NCI-H446 (cell line): ENCODE measurements around the gene EPB41L3.
"Not testable (repeated sequence)": the region's sequence is repeated elsewhere in the genome, so short reads cannot be mapped to it uniquely, and the experiment has no call there.

Experiments used
- DNase-seq, 2 experiments: peaks; one replicate each; lab custom pipeline; 2025; lab: John Stamatoyannopoulos, UW

Gene EPB41L3

GRCh38 chr18:5530629-5531178 is 13.1 kb downstream of the EPB41L3 start:
- DNase-seq, result no peak

DNA sequence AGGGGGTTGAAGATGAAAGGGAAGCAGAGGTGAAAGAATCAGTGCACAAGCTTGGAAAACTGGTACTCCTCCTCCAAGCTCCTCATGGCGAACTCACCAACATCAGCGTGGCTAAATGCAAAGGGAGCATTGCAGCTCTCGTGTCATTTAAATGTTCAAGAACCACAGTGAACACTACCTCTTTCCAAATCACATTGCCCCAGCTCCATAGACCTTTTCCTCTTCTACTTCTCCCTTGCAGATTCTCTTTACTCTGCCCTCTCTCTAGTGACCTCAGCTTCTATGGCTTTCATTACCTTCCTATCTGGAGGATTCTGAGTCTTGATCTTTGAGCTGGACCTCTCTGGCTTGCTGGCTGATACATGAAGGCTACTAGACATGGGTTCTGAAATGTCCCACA is 14.3 kb downstream of the EPB41L3 start:
- DNase-seq, result no peak

- DNase-seq, result no peak
These were observed 16.2 kb downstream of the EPB41L3 start for GRCh38 chr18:5527603-5528002.

DNA sequence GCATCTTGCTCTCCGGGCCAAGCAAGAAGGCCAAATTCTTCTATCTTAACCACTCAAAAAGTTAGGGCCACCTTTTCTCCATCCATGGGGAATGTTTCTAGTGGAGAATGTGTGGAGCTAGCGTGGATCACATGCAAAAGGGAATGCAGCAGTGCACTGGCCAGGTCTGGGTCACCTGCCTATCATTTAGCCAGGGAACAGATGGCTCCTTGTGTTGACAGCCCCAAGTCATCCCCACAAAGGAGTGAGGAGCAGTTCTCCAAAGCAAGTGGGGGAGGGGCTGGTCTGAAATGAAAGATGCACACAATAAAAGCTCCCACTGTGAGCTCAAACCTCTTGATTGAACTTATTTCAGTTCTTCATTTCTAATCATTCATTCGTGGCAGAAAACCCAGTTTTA is 19.1 kb downstream of the EPB41L3 start:
- no peak for DNase-seq

GRCh38 chr18:5521000-5521399 is 22.8 kb downstream of the EPB41L3 start:
- DNase-seq, result no peak

- DNase-seq, result no peak
These were observed 23.3 kb downstream of the EPB41L3 start for GRCh38 chr18:5520464-5520863.

DNA sequence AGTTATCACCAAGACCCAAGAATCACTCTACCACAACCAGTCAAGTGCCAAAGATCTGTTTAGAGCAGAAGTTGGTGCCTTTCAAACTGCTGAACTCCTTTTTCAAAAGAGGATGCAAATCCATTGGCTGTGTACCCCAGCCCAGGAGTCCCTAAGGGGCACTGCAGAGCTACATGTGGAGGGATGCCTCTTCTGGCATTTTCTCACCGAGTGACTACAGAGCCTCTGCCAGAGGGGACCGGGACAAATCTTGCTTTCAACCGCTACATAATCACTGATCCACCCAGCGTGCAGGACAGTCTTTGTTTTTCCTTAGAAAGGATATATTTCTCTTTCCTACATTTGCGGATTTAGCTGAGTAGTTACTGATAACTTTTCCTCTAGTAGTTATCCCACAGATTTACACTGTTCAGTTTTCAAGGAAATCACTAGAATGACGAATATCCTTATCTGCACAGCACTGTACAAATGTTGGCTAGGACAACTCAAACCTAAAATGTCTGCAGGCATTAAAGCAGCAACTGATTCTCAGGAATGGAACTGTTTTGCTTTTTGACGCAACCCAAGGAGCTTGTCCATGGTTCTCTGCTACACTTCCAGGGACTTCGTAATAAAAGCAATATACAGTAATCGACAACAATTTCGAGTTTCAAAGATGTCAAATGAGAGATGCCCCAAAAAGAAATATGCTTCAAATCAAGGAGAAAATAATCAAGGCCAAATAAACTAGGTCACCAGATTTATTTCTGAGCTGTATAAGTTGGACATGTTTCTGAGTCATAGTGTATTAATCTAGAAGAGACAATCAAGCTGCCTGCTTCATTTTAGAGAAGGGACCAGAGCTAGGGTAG is 24.1 kb downstream of the EPB41L3 start:
- DNase-seq, result no peak

DNA sequence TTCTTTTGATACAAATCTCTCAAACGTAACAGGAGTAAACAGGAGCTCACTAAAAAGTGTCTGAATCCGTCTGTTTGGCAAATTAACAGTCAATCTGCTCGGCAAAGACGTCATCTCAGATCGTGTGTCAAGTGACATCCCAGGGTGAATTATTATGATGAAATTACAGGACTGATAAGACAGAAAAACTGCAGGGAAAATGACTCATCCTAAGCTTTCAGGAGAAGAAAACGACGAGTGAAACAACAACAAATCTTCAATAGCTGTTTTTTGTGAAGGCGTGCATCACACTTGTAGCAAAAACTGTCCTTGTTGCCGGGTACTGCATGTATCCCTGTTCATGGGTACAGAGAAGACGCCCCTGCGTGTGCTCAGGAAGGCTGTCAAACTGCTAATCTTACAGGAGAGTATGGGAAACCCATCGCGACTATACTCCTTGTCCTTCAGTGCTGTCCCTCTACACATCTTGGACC is 24.9 kb downstream of the EPB41L3 start:
- no peak for DNase-seq

DNA sequence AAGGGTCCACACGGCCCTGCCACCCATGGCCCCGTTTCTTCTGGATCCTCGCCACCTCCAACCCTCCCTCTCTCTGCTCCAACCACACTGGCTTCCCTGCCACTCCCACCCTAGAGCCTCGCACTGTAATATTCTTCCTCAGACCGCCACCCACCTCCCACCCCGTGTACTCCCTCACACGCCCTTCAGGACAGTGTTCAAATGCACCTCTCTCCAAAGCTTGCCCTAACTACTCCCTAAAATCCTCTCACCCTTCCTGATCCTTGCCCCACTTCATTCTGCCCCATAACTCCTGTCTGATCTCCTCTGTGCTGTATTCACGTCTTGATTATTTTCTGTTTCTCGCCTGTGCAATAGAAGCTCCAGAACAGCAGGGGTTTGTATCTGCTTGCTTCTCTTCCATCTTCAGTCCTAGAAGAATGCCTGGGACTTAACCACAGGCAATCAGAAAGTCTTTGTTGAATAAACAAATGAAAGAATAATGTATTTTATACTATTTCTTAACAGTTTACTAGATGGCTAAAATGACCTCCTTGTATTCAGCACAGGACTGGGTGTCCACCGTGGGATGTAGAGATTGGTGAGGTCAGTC is 25.5 kb downstream of the EPB41L3 start:
- DNase-seq, result no peak

GRCh38 chr18:5516841-5517240 is 27.0 kb downstream of the EPB41L3 start:
- no peak for DNase-seq

- DNase-seq, result no peak
These were observed 28.6 kb downstream of the EPB41L3 start for GRCh38 chr18:5515011-5515784.

- DNase-seq, result no peak
These were observed 29.9 kb downstream of the EPB41L3 start for GRCh38 chr18:5513947-5514346.

- DNase-seq, result no peak
These were observed 31.6 kb downstream of the EPB41L3 start for GRCh38 chr18:5512176-5512575.

- DNase-seq, result not testable (repeated sequence)
These were observed 32.3 kb downstream of the EPB41L3 start for GRCh38 chr18:5511541-5511940.

DNA sequence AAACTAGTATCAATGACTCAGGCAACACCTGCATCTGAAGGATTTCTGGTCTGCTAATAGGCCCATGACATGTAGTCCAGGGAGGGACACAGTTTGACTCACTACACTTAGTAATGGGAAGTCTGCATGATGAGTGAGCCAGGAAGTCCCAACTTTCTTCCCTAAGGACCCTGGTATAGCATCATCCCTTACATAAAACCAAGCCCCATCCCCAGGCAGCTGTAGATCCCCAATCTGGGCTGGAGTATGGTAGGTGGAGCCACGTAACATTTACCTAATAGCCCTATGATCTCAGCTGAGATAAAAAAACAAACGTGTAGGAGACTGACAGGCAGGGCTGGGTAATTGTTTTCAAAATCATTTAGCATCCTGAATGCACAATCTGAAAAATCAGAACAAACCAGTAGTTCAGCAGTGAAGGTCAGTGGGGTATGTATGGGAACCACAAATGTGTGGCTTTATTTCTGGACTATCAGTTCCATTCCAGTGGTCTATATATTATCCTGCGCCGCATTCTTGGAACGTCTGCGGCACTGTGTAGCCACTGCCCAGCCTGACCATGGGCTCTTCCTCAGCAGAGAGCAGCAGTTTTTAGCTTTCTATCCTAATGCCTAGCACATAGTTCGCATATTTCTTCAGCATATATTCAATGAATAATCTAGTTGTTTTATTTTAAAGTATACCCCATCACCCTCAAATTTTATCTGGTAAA is 33.5 kb downstream of the EPB41L3 start:
- no peak for DNase-seq

GRCh38 chr18:5508821-5509220 is 35.0 kb downstream of the EPB41L3 start:
- DNase-seq, result no peak

DNA sequence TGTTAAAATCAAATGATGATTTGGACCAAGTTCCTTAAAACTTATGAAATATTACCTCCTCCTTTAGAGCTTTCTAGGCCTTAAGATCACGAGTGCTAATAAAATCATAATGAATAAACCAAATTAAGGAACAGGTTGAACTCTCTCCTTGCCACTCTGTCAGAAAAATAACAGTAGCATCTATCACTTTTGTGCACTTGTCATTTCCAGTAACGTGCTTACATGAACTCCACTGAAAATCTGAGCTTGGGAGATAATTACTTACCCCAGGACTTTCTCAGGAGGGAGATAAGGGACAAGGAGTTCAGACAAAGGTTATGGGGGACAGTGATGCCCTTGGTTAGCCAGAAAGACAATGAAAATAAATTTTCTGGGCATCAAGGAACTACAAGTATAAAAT is 36.0 kb downstream of the EPB41L3 start:
- DNase-seq, result no peak

DNA sequence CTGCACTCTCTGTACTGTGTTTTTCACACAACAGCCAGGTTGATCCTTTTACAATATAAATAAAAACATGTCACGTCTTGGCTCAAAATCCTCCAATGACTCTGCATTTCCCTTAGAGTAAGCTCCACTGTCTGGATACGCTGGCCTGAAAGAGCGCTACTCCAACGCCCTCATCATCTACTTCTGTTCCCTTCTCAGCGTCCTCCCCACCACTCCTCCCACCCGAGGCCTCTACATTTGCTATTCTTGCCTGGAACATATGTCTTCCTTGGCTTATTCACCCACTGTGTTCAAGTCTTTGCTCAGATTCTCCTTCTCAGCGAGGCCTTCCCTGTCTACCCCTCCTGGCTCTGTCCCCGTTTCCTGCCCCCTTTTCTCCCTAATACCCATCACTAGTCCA is 37.6 kb downstream of the EPB41L3 start:
- DNase-seq, result no peak

GRCh38 chr18:5503740-5504139 is 40.1 kb downstream of the EPB41L3 start:
- DNase-seq, result no peak

GRCh38 chr18:5500158-5500939 is 43.4 kb downstream of the EPB41L3 start:
- no peak for DNase-seq

DNA sequence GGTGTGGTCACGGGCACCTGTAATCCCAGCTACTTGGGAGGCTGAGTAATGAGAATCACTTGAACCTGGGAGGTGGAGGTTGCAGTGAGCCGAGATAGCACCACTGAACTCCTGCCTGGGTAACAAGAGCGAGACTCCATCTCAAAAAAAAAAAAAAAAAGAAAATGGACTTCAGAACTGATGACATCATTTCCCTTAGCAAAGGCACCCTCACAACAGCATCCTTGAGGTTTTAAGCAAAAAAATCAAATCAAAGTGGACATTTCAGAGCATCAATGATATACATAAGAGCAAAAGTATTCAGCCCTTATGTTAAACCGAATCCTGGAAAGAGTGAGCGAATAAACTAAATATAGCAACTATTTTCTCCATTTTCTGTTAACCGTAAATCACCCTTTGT is 45.3 kb downstream of the EPB41L3 start:
- no peak for DNase-seq
